ENCODE measurements around the gene TET1.
"Not testable (repeated sequence)": the region's sequence is repeated elsewhere in the genome, so short reads cannot be mapped to it uniquely, and the experiment has no call there.

TET1 gene

DNA sequence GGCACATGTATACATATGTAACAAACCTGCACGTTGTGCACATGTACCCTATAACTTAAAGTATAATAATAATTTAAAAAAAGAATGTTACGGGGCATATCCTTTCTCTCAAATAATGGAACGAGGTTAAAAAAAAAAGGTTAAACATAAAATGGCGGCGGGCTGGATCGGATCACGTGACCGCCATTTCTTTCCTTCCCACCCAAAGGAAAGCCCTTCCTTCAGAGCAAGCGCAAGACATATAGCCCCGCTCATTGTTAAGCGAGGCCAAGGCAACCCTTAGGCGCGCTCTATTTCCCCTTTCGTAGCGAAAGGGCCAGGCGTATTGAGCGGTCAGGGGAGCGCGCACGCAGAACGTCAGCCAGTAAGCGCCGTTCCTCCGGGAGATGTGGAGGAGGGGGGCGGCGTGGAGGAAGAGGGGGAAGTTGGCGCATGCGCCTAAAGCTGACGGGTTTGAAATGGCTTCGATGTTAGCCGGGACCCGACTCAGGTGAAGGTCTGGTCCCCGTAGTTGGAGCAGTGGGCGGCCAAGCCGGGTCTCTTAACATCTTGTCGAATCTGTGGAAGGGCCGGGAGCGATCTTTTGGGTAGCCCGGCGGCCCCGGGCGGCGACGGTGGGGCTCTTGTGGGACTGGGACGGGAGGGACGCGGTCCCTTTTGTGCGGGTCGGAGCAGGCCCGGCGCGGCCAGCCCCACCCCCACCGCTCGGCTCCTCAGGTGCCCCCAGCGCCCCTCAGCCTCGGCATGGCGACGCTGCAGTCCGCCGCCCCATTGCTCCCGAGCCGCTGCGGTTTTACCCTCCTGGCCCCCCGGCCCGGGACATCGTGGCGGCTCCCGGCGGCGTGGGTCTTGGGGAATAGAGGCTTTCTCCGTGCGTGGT lies 160.9 kb downstream of the TET1 start, which contains the start of gene CCAR1:
CCAR1 (plus strand) TSS at position 447 of the 880 bp plus-strand sequence. CDS start 1,266 bp downstream, outside the sequence.
- peak; percentile 96 to 98 for DNase-seq

DNA sequence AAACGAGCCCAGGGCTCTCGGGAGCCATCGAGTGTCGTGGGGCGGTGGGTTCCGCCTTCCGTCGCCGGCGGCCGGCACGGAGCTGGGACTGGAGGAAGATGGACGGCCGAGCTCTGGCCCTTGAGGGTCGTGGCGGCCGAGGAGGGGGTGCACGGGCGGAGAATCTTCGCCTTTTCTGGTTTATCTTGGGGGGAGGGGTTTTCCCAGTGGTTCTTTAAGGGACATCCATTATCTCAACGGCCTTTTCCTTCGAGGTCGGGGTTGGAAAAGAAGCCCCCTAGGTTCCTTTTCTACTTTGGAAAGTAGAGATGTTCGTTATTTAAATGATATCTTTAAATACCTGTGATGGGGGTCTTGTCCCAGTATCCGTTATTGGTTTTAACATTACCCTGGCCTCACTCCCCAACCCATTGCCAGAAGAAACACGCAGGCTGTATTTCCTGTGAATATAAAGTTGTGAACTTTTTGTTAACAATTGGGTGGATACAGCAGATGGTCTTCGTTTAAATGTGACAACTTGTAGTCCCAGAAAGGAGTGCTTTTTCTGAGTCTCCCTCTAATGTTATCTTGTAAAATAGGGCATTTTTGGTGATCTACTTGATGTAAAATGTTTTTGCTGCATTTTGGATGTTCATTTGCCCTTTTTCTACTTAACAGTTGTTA lies 161.7 kb downstream of the TET1 start:
- DNase-seq: no peak

DNA sequence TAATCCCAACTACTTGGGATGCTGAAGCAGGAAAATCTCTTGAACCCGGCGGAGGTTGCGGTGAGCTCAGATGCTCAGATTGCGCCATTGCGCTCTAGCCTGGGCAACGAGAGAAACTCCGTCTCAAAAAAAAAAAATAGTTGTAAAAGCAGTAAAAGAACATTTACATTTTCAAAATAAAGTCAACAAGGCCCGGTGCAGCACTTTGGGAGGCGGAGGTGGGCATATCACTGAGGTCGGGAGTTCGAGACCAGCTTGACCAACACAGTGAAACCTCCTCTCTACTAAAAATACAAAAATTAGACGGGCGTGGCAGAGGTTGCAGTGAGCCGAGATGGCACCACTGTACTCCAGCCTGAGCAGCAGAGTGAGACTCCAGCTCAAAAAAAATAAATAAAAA lies 164.9 kb downstream of the TET1 start:
- DNase-seq: no peak

DNA sequence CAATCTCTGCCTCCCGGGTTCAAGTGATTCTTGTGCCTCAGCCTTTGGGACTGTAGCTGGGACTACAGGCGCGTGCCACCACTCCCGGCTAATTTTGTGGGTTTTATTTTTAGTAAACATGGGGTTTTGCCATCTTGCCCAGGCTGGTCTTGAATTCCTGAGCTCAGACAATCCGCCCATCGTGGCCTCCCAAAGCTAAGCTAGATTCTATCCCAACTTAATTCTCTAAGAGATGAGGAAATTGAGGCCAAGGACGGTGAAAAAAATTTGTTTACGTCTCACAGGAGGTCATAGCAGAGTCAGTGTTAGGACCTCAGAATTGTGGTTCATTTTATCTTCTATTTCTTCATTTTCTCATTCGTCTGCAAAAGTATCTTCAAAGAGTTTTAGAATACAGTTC lies 167.0 kb downstream of the TET1 start:
- no peak for DNase-seq

DNA sequence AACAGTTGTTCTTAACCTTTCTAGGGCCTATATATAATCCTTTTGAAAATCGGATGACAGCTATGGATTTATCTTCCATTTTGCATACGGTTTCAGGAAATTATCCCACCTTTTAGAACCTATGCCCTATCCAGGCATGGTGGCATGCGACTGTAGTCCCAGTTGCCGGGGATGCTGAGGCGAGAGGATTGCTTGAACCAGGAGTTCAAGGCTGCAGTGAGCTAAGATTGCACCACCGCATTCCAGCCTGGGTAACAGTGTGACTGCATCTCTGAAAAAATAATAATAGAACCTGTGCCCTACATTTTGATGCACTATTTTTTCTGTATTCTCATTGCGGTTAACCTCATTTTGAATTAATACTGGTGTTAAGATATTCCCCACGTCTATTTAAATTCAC lies 172.5 kb downstream of the TET1 start:
- no peak for DNase-seq

DNA sequence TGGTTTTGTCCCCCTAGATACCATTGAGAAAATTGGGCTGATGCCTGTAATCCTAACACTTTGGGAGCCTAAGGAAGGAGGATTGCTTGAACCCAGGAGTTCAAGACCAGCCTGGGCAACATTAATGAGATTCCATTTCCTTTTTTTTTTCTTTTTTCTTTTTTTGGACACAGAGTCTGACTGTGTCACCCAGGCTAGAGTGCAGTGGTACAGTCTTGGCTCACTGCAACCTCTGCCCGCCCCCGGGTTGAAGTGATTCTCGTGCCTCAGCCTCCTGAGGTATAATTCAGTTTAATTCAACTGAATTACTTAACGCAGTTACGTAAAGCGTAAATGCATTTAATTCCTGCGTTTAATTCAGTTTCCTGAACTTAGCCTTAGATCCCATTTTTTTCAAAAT lies 174.2 kb downstream of the TET1 start:
- no peak for DNase-seq

DNA sequence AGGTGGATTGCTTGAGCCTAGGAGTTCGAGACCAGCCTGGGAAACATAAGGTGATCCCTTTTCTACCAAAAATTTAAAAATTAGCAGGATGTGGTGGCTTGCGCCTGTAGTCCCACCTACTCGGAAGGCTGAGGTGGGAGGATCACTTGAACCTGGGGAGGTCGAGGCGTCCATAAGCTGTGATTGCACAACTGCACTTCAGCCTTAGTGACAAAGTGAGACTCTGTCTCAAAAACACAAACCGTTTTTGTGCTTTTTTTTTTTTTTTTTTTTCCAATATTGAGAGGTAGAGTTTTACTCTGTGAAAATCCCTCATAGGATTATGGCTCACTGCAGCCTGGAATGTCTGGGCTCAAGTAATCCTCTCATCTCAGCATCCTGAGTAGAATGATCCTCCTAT lies 175.0 kb downstream of the TET1 start:
- DNase-seq: no peak

DNA sequence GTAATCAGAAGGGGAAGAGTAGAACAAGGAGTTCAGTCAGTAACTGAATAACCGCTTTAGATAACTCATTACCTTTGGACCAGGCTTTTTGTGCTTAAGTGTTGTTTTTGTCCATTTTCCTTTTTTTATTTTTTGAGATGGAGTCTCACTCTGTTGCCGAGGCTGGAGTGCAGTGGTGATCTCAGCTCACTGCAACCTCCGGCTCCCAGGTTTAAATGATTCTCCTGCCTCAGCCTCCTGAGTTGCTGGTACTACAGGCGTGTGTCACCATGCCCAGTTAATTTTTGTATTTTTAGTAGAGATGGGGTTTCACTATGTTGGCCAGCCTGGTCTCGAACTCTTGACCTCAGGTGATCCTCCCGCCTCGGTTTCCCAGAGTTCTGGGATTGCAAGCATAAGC lies 175.6 kb downstream of the TET1 start:
- DNase-seq: not testable (repeated sequence)

DNA sequence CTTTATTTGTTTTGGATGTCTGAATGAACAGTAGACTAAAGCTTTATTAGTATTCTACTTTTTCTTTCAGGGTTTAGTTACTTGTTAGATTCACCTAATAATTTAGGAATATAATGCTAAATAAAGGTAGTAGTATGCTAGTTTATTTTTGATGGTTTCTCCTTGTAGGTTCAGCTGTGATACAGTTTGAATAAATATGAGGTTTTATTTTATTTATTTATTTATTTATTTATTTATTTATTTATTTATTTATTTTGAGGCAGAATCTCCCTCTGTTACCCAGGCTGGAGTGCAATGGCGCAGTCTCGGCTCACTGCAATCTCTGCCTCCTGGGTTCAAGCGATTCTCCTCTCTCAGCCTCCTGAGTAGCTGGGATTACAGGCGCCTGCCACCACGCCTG lies 180.5 kb downstream of the TET1 start:
- DNase-seq: not testable (repeated sequence)

DNA sequence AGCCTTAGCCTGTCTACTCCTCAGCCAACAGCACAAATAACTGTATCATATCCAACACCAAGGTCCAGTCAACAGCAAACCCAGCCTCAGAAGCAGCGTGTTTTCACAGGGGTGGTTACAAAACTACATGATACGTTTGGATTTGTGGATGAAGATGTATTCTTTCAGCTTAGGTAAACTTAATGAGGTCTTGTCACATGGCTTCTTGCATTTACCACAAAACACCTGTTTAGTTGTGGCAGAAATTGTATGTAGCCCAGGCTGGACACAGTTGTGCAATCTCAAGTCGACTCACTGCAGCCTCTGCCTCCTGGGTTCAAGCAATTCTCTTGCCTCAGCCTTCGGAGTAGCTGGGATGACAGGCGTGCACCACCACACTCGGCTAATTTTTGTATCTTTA lies 182.3 kb downstream of the TET1 start:
- no peak for DNase-seq

All from activated CD4-positive, alpha-beta T cell treated with anti-CD3 and anti-CD28 coated beads for 4 hours (primary cell).